ENCODE measurements around the gene AKT3.

- TF ChIP-seq CTCF (IDR thresholded peaks at IDR 0.05) (no peak), POLR2A (IDR thresholded peaks at IDR 0.05) (no peak)
Observed at GRCh38 chr1:243575070-243575469, 275.0 kb downstream of the AKT3 start.

Measured in heart left ventricle (tissue), 13 donors.